Measurements from ENCODE around the gene CARD8. TPM values are rescaled to one million over a fixed set of nuclear protein-coding genes. Genes with fewer than 3 reads are reported as not detected.

Gene CARD8
- total RNA-seq, 1 experiment from 2014 or later = 23.0 TPM

DNA sequence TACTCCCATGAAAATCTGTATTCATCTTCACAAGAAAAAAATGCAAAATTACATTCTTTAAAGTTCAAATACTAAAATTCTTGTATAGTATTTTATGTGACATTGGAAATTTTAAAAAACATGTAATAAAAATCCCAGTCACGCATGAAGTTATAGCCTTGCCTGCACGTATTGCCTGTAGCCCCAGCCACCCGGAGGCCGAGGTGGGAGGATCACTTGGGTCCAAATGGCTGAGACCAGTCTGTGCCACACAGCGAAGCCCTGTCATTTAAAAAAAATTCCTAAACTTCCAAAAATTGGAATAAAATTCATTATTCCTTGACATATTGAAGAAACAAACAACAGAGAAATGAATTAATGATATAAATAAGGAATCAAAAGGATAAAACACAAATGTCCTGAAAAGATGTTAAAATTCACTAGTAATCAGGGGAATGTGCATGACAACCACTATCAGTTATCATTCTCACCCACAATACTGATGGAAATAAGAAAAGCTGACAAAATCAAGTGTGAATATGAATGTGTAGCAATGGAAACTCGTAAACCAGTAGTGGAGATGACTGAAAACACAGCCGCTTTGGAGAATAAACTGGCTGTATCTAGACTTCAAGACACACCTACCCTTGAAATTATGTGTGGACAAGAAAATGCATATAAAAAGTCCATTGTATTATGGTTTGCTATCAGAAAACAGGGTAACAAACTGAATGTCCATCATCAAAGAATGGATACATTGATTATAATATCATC, 7.5 kb downstream of the CARD8 start (continued):
- TF ChIP-seq, protein P1, sequence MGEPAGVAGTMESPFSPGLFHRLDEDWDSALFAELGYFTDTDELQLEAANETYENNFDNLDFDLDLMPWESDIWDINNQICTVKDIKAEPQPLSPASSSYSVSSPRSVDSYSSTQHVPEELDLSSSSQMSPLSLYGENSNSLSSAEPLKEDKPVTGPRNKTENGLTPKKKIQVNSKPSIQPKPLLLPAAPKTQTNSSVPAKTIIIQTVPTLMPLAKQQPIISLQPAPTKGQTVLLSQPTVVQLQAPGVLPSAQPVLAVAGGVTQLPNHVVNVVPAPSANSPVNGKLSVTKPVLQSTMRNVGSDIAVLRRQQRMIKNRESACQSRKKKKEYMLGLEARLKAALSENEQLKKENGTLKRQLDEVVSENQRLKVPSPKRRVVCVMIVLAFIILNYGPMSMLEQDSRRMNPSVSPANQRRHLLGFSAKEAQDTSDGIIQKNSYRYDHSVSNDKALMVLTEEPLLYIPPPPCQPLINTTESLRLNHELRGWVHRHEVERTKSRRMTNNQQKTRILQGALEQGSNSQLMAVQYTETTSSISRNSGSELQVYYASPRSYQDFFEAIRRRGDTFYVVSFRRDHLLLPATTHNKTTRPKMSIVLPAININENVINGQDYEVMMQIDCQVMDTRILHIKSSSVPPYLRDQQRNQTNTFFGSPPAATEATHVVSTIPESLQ (CRISPR knock-in tag; IDR thresholded peaks at IDR 0.05) = no peak
- TF ChIP-seq, protein P2, sequence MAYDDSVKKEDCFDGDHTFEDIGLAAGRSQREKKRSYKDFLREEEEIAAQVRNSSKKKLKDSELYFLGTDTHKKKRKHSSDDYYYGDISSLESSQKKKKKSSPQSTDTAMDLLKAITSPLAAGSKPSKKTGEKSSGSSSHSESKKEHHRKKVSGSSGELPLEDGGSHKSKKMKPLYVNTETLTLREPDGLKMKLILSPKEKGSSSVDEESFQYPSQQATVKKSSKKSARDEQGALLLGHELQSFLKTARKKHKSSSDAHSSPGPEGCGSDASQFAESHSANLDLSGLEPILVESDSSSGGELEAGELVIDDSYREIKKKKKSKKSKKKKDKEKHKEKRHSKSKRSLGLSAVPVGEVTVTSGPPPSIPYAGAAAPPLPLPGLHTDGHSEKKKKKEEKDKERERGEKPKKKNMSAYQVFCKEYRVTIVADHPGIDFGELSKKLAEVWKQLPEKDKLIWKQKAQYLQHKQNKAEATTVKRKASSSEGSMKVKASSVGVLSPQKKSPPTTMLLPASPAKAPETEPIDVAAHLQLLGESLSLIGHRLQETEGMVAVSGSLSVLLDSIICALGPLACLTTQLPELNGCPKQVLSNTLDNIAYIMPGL (CRISPR knock-in tag; IDR thresholded peaks at IDR 0.05) = no peak

DNA sequence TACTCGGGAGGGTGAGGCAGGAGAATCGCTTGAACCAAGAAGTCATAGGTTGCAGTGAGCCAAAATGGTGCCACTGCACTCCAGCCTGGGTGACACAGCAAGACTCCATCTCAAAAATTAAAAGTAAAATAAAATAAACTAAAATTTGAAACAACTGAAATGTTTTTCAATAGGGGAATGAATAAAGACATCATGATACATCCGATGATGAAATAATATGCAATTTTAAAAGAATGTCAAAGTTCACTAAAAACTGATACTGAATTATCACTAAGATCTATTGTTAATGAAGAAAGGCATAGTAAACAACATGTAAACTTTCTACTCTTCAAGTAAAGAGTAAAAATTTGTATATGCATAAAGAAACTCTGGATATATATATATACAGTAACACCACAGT, 8.5 kb downstream of the CARD8 start:
- Mint-ChIP-seq H3K27me3 (ENCODE audit: low read depth) (no peaks in the 10 kb centered on the region), H3K4me3 (no peak overlapping the region), H3K27ac (no peak overlapping the region), H3K36me3 (peaks cover 24% of the 10 kb centered on the region), H3K9me3 (no peaks in the 10 kb centered on the region), H3K4me1 (peaks cover 6% of the 10 kb centered on the region)
- ChIA-PET CTCF (no interaction called here), POLR2A (no interaction called here)
- no peak for DNase-seq (ENCODE audit: low spot score)
- TF ChIP-seq NR3C1 (CRISPR knock-in tag; conservative IDR thresholded peaks at IDR 0.05; ENCODE audit: low read depth) = no peak
- TF ChIP-seq, protein P3, sequence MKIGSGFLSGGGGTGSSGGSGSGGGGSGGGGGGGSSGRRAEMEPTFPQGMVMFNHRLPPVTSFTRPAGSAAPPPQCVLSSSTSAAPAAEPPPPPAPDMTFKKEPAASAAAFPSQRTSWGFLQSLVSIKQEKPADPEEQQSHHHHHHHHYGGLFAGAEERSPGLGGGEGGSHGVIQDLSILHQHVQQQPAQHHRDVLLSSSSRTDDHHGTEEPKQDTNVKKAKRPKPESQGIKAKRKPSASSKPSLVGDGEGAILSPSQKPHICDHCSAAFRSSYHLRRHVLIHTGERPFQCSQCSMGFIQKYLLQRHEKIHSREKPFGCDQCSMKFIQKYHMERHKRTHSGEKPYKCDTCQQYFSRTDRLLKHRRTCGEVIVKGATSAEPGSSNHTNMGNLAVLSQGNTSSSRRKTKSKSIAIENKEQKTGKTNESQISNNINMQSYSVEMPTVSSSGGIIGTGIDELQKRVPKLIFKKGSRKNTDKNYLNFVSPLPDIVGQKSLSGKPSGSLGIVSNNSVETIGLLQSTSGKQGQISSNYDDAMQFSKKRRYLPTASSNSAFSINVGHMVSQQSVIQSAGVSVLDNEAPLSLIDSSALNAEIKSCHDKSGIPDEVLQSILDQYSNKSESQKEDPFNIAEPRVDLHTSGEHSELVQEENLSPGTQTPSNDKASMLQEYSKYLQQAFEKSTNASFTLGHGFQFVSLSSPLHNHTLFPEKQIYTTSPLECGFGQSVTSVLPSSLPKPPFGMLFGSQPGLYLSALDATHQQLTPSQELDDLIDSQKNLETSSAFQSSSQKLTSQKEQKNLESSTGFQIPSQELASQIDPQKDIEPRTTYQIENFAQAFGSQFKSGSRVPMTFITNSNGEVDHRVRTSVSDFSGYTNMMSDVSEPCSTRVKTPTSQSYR (CRISPR knock-in tag; IDR thresholded peaks at IDR 0.05) = no peak
- TF ChIP-seq, protein P4, sequence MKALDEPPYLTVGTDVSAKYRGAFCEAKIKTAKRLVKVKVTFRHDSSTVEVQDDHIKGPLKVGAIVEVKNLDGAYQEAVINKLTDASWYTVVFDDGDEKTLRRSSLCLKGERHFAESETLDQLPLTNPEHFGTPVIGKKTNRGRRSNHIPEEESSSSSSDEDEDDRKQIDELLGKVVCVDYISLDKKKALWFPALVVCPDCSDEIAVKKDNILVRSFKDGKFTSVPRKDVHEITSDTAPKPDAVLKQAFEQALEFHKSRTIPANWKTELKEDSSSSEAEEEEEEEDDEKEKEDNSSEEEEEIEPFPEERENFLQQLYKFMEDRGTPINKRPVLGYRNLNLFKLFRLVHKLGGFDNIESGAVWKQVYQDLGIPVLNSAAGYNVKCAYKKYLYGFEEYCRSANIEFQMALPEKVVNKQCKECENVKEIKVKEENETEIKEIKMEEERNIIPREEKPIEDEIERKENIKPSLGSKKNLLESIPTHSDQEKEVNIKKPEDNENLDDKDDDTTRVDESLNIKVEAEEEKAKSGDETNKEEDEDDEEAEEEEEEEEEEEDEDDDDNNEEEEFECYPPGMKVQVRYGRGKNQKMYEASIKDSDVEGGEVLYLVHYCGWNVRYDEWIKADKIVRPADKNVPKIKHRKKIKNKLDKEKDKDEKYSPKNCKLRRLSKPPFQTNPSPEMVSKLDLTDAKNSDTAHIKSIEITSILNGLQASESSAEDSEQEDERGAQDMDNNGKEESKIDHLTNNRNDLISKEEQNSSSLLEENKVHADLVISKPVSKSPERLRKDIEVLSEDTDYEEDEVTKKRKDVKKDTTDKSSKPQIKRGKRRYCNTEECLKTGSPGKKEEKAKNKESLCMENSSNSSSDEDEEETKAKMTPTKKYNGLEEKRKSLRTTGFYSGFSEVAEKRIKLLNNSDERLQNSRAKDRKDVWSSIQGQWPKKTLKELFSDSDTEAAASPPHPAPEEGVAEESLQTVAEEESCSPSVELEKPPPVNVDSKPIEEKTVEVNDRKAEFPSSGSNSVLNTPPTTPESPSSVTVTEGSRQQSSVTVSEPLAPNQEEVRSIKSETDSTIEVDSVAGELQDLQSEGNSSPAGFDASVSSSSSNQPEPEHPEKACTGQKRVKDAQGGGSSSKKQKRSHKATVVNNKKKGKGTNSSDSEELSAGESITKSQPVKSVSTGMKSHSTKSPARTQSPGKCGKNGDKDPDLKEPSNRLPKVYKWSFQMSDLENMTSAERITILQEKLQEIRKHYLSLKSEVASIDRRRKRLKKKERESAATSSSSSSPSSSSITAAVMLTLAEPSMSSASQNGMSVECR (CRISPR knock-in tag; IDR thresholded peaks at IDR 0.05; ENCODE audit: borderline replicate concordance) = no peak
- ATAC-seq = no peak

DNA sequence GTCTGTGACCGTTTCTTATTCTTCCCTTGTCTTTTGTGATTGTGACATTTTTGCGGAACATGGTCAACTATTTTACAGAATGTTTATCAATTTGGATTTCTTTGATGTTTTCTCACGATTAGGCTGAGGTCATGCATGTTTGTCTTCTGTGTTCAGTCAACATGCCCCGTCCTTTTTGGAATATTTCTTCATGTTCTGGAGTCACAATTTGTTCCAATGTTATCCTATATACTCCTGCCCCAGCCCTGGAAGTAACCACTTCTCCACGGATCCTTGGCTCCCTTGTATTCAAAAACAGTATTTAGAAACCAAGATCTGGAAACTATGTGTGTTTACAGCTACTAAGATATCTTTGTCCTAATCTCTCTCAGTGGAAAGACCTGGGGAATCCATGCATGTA, 9.6 kb downstream of the CARD8 start:
- H3K36me3 Mint-ChIP-seq = peaks cover 28% of the 10 kb centered on the region
- no peaks in the 10 kb centered on the region for H3K27me3 Mint-ChIP-seq (ENCODE audit: low read depth)
- no peak for DNase-seq (ENCODE audit: low spot score)
- H3K4me3 Mint-ChIP-seq = no peak overlapping the region
- H3K9me3 Mint-ChIP-seq = no peaks in the 10 kb centered on the region
- CTCF ChIA-PET = no interaction called here
- no peak overlapping the region for H3K27ac Mint-ChIP-seq
- H3K4me1 Mint-ChIP-seq = peaks cover 6% of the 10 kb centered on the region
- ATAC-seq = no peak
- POLR2A ChIA-PET = no interaction called here
- TF ChIP-seq RELA (CRISPR knock-in tag; IDR thresholded peaks at IDR 0.05; ENCODE audit: borderline replicate concordance) (no peak), SP1 (CRISPR knock-in tag; conservative IDR thresholded peaks at IDR 0.05) (no peak), MYBL2 (CRISPR knock-in tag; IDR thresholded peaks at IDR 0.05) (no peak), PRRX2 (CRISPR knock-in tag; IDR thresholded peaks at IDR 0.05) (no peak), ZNF423 (CRISPR knock-in tag; IDR thresholded peaks at IDR 0.05) (no peak), ZNF263 (CRISPR knock-in tag; IDR thresholded peaks at IDR 0.05; ENCODE audit: low read depth) (no peak), NR3C1 (CRISPR knock-in tag; conservative IDR thresholded peaks at IDR 0.05; ENCODE audit: low read depth) (no peak), RORB (CRISPR knock-in tag; IDR thresholded peaks at IDR 0.05) (no peak), ZNF317 (CRISPR knock-in tag; IDR thresholded peaks at IDR 0.05; ENCODE audit: borderline replicate concordance, low read depth) (no peak)
- TF ChIP-seq, protein P5, sequence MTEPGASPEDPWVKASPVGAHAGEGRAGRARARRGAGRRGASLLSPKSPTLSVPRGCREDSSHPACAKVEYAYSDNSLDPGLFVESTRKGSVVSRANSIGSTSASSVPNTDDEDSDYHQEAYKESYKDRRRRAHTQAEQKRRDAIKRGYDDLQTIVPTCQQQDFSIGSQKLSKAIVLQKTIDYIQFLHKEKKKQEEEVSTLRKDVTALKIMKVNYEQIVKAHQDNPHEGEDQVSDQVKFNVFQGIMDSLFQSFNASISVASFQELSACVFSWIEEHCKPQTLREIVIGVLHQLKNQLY (CRISPR knock-in tag; IDR thresholded peaks at IDR 0.05) = no peak
- TF ChIP-seq, protein P6, sequence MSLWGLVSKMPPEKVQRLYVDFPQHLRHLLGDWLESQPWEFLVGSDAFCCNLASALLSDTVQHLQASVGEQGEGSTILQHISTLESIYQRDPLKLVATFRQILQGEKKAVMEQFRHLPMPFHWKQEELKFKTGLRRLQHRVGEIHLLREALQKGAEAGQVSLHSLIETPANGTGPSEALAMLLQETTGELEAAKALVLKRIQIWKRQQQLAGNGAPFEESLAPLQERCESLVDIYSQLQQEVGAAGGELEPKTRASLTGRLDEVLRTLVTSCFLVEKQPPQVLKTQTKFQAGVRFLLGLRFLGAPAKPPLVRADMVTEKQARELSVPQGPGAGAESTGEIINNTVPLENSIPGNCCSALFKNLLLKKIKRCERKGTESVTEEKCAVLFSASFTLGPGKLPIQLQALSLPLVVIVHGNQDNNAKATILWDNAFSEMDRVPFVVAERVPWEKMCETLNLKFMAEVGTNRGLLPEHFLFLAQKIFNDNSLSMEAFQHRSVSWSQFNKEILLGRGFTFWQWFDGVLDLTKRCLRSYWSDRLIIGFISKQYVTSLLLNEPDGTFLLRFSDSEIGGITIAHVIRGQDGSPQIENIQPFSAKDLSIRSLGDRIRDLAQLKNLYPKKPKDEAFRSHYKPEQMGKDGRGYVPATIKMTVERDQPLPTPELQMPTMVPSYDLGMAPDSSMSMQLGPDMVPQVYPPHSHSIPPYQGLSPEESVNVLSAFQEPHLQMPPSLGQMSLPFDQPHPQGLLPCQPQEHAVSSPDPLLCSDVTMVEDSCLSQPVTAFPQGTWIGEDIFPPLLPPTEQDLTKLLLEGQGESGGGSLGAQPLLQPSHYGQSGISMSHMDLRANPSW (CRISPR knock-in tag; conservative IDR thresholded peaks at IDR 0.05; ENCODE audit: low read depth) = no peak
